Stimulated activated CD4-positive, alpha-beta T cell treated with anti-CD3 and anti-CD28 coated beads, Interleukin-12 subunit alpha, Interleukin-12 subunit beta, amount 100 ng/mL, for 48 hours (primary cell): ENCODE measurements around the gene CBLN1.
"Not testable (repeated sequence)": the region's sequence is repeated elsewhere in the genome, so short reads cannot be mapped to it uniquely, and the experiment has no call there.

Experiments used
- DNase-seq, 3 donors: peaks; one replicate each; pipeline ENCODE4 v3.0.0-alpha.2; 2020; ENCODE audit warnings: low read depth in 2 of 3, low spot score in 1 of 3

The CBLN1 gene

DNA sequence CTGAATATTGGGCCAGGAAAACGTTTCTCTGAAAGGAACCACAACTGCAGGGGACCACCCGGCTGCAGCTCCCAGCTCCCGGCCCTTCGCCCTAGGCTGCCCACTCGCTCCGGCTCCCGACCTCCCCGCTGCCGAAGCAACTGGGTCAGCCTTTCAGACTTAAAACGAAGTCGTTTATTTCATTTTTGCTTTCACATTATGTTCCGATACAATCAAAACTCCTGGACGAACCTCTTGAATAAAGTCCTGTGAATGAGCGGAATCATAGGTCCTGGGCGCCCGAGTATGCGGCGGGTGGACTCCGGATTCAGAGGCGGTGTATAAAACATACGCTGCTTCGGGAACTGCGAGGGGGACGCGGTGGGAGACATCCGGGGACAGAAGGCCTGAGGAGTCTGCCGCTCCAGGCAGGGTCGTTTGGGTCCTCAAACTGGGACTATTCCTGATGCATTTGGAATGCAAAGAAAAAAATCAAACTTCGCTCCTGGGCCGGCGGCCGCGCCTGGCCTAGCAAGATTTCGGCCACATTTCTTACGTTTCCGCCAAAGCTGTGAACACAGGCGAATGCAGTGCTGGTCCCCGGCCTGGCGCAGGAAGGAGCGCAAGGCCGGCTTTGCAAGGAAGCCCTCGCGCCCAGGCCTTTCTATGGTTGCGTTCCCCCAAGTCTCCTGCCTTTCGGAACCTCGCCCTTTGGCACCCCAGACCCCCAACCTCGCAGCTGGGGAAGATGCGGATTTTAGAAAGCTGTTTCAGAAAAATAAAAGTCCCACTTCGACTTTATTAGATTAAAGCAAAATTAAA is 3.7 kb downstream of the CBLN1 start:
- DNase-seq = no peak

DNA sequence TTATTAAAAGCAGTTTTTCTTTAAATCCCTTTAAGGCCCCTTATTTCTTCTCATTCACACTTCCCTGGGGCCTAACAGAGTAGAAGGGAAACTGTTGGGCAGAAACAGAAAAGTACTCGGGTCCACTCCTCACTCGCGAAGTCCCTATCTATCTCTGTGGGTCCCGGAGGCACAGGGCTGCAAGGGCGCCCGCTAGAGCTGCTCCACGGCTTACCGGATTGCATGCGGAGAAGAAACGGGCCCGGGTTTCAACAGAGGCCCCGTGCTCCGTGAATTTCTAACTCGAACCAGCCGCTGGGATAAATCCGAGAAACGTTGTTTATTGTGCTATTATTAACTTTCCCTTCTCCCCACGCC is 4.3 kb downstream of the CBLN1 start:
- no peak for DNase-seq

DNA sequence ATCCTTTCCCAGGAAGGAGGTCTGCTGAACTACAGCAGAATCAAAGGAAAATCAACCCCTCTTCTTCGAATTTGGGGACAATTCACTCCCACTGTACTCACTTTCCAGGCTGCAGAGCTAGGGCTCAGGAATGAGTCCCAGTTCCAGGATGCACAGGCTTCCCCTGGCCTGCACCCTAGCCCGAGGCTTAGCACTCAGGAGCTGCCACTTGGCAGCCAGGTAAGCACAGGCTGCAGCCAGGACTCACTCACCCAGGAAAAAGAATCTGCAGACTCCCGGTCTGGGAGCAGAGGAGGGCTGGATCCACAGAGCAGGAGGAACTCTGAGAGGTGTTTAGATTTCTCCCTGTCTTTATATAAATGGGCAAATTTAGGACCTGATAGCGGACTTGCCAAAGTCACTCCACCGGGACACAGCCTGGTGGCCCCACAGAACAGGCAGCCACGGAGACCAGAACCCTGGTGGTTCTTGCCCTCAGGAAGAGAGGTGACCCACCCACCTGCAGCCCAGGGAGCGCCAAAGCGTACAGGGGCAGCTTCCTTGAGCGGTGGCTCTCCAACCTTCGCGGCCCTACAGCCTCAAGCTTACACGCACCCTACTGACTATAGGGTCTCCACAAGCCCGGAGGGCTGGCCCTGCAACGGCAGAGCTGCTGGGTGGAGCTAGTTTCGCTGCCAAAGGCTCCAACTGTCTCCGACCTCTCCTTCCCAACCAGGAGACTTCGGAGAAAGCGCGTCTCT is 4.8 kb downstream of the CBLN1 start:
- no peak for DNase-seq

DNA sequence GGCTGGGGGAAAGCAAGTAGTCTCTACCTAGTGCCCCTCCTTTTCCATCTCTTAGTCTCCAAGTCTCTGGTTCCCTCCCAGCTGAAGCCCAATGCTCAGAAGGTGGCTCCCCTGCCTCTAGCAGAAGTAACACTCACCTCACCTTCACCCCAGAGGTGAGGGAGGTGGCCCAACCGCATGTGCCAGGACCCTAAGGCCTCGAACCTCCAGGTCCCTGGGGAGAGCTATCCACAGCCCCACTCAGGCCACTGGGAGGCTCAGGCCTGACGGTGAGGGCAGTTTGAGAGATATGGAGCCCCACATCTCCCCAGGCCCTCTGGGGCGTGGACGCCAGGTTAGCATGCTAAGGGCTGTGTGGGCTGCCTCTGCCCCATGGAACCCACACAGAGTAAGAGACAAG is 5.8 kb downstream of the CBLN1 start:
- no peak for DNase-seq

DNA sequence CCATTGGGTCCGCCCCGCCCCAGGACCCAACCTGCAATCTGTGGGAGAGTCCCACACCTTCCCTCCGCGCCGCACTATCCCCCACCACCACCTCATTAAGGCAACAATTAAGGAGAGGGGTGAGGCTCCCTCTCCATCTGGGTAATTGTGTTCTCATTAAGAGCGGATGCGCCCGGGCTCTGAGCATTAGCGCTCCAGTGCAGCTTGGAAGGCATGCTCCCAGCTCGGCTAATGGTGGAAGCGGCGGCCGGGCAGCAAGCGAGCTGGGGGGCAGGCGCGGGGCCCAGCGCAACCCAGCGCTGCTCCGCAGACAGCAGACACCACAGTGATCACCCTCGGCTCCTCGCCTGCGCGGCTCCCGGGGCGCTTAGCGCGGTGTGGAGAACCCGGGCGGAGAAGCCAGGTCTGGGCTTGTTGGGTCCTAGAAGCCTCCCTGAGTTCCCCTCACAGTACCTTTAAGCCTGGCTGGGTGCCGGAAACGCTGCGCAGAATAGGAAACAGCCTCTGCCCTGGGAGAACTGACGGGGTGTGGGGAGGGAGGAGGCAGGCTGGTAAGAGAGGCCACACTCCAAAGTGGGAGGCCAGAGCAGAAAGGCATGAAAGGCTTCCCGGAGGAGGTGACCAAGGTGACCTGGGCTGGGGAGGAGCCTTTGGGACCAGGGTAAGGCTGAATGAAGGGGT is 6.4 kb downstream of the CBLN1 start:
- DNase-seq = no peak

DNA sequence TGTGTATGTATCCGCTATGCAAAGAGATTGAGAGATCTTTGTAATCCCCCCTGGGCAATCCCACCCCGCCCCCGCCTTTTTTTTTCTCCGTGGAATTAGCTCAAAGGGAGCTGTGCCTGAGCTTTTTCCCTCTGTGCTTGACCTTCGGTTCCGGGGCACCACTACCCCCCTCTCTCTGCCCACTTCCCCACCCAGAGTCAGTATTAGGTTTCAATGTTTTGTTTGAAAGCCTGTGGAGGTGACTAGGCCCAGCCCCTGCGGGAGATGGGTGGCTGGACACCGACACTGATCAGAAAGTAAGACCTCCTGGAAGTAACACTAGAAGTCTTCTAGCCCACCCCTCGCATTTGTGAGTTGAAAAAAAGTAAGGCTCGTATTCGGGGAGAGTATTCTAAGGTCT is 7.0 kb downstream of the CBLN1 start:
- no peak for DNase-seq

DNA sequence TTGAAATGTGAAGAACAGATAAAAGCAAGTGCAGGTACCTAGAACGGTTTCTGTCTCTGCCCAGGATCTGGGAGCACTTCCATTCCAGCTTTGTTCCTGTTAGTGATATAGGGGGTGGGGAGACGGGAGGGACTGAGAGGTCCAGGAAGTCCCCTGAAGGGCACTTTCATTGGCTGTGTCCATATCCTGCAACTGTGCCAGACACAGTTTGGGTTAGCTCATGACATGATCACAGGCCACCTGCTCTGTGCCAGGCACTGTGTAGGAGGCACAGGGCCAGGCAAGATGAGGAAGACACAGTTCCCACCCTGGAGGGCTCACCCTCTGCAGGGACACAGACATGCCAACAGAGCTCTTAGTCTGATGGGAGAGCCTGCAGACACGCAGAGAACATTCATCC is 7.9 kb downstream of the CBLN1 start:
- no peak for DNase-seq

DNA sequence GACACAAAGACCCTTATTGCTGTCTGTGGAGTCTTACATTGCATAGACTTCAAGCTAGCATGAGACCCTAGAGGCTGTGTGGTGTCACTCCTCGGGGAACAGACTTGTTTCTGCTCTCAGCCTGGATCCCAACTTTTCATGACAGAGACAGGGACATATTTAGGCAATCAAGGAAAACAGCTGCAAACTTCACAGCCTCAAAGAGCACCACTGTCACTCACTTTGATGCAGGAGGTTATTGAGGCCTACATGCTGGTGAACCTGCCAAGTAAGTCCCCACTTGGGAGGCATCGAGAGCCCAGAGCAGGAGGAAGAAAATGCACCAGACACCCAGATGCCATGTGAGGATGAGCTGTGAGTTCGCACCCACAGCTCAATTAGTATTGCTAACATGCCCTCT is 10.3 kb downstream of the CBLN1 start:
- no peak for DNase-seq

DNA sequence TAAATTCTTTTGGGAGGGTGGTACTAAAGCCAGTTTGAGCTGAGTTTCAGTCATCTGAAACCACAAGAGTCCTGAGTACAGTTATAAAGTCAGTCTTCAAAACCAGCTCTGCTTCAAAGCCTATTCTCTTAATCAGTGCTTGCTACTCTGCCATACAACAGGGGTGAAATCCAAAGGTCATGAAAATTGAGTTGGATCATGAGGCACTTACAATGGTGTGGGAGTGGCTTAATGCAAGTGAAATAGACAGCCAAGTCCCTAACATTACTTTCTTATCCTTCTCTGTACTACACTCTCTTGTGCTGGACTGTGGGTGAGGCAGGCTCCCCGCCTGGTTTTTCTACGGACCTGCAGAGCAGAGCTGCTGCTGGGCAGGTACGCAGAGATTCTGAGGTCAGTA is 12.4 kb downstream of the CBLN1 start:
- DNase-seq = no peak

DNA sequence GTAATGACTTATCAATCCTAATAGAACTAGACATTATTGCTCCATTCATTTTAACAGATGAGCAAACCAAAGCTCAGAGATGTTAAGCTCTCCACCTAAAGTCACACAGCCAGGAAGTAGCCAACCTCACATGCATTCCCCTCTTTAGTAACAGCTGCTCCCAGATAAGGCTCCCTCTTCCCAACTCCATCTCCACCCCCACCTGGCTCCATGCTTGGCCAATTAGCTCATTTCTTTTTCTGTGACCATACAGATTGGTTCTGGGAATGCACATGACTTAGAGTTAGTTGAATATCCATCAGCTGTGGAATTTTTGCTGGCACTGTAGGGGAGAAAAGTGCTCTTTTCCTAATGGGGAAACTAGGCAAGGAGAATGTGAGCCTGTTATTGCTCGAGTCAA is 13.0 kb downstream of the CBLN1 start:
- DNase-seq = no peak

DNA sequence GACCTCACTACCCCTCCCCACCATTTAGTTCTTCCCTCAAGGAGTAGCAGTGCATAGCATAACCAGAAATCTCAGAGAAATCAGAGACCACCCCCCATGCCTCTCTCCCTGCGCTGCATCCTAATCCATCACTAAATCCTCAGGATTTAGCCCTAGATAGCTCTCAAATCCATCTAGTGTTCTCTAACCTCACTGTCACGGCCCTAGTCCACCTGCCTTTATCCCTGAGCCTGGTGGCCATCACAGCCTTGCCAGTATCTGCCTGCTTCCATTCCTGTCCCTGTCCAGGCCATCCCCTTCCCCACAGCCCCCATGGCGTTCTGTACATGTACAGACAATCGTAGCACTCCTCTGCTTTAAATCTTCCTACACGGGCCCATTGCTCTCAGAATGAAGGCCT is 19.1 kb downstream of the CBLN1 start:
- no peak for DNase-seq

DNA sequence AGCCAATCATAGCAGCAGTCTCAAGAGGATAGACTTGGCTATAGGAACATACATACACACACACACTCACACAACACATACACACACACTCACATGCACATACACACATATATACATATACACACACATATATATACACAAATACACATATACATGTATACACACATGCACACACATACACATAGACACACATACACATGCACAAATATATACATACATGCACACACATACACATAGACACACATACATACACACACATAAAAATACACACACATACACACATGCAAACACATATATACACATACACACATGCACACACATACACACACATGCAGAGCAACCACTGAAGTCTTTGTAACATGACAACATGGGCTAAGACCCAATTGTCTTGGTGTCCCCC is 19.7 kb downstream of the CBLN1 start:
- DNase-seq = no peak

DNA sequence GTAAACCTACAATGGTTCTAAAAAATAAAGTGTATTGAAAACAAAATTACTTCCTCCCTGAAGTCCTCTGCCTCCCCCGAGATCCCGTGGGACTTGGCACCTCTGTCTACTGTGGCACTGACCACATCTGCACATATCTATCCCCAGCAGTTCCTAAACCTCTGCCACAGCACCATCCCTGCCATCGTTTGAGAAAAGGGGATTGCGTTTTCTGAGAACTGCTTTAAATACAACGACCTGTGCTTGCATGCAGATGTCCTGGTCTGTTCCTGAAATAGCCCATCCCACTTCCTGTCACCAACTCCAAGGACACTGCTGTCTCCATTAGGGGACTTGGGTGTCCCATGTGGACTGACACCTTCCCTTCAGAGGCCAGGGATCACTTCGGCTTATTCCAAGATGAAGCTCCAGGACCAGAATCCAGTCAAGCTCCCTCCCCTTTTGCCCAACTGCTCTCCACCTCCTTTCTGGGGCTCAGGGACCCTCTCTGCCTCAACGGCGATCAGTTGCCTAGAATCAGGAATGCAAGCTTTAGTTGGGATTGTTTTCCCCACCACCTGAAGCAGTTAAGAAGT is 20.6 kb downstream of the CBLN1 start:
- no peak for DNase-seq

DNA sequence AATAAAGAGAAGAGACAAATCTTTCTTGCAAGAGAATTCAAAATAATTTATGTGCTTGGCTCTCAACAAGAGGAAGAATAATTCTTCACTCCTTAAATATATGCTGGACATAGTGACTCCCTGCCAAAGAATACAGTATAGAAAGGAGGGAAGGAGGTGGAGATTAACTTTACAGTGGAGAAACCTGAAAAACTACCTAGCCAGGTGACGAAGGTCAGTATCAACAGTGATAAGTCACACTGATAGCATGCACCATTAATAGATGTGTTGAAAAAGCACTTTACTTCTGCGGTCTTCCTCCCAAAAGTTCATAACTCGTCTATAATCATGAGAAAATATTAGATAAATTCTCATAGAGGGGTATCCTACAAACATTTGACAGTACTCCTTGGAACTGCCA is 21.4 kb downstream of the CBLN1 start:
- no peak for DNase-seq

DNA sequence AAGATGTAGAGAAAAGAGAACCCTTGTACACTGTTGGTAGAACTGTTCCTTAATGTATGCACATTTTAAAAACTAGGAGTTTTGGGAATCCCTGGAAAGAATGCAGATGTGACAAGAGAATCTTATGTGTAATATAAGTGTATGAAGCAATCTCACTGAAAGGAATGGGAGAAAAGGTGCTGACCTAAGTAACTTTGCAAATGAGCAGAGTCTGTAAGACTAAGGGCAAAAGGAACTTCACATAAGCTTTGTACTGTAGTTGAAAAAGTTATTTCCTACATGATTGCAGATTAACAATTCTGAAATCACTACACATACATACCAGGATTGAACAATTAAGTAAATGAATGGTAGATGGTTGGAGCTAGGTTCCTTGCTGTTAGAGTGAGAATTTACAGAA is 22.3 kb downstream of the CBLN1 start:
- no peak for DNase-seq

DNA sequence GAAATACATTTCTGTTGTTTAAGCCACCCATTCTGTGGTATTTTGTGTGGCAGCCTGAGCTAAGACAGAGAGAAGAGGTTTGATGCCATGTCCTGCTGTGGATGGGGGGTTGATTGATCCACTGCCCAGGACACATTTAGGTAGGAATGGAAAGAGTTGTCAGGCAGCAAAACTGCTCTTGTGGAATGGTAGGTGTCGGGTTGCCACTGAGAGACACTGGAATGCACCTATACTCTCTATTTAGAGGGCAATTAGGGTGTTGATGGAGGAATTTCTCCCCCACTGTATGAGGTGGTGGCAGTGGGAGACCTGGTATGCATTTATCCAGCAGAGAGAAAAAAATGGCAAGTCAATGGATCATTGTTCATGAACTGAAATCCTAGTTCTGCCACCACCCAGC is 30.9 kb downstream of the CBLN1 start:
- DNase-seq = no peak

DNA sequence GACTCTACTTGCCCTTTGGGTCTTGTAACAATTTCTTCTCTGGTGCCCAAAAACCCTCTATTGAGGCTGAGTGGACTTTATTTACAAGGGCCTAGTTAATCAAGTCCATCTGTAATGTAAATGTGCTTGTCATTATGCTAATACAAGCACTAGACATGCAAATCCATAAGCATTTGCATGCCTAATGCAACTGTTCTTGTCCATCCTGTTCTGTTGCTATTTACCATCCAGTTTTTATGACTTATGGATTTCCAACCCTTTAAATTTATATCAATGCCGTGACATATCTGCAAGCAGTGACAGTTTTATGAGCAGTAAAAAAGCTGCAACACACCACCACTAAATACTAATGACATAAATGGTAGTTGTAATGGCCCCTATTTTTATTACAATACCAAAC is 33.4 kb downstream of the CBLN1 start:
- no peak for DNase-seq

DNA sequence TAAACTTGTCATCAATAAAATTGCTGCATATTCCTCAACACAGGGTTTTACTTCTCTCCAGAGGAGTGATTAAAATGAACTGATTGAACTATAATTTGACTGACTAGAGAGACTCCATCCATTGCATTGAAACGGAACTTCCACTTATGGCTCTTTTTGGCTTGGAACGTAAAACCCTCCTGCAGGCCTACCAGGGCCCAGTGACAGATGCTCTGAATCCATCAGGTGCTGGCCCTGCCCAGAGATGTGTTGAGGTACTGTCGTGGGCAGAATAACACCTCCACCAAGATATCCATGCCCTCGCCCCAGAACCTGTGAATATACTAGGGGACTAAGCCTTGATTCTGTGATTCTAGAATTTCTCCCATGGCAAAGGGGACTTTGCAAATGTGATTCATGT is 45.4 kb downstream of the CBLN1 start:
- DNase-seq = no peak

DNA sequence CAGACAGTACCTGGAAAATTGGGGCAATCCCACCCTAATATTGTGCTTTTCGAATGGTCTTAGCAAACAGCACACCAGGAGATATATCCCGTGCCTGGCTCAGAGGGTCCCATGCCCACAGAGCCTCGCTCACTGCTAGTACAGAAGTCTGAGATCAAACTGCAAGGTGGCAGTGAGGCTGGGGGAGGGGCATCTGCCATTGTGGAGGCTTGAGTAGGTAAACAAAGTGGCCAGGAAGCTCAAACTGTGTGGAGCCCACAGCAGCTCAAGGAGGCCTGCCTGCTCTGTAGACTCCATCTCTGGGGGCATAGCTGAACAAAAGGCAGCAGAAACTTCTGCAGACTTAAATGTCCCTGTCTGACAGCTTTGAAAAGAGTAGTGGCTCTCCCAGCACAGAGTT is 53.3 kb downstream of the CBLN1 start:
- not testable (repeated sequence) for DNase-seq
